ENCODE data around the gene PTCRA. TPM values are rescaled to one million over a fixed set of nuclear protein-coding genes. Genes with fewer than 3 reads are reported as not detected.
"Not testable (repeated sequence)": the region's sequence is repeated elsewhere in the genome, so short reads cannot be mapped to it uniquely, and the experiment has no call there.

The PTCRA gene
- total RNA-seq, 1 donor from 2014 or later = not detected

DNA sequence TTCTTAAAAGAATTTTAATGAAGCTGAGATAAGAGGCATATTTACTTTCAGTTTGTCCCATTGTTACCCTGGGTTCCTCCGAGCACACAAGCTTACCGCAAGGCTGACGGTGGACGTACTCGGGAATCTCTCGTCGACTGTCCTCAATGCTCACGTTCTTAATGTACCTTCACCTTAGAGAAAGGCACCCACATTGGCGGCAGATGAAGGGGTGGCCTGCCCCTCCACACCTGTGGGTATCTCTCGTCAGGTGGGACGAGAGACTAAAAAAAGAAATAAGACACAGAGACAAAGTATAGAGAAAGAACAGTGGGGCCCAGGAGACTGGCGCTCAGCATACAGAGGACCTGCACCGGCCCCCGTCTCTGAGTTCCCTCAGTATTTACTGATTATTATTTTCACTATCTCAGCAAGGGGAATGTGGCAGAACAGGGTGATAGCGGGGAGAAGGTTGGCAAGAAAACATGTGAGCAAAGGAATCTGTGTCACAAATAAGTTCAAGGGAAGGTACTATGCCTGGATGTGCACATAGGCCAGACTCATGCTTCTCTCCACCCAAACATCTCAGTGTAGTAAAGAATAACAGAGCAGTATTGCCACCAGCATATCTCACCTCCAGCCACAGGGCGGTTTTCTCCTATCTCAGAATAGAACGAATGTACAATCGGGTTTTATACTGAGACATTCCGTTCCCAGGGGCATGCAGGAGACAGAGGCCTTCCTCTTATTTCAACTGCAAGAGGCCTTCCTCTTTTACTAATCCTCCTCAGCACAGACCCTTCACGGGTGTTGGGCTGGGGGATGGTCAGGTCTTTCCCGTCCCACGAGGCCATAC is 13.2 kb upstream of the PTCRA start:
- DNase-seq (ENCODE audit: low read depth) = not testable (repeated sequence)

DNA sequence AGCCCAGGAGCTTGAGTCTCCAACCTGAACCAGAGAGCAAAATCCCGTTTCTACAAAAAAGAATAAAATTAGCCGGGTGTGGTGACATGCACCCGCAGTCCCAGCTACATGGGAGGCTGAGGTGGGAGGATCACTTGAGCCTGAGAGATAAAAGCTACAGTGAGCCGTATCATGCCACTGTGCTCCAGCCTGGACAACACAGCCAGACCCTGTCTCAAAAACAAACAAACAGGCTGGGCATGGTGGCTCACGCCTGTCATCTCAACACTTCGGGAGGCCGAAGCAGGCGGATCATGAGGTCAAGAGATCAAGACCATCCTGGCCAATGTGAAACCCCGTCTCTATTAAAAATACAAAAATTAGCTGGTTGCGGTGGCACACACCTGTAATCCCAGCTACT is 11.4 kb upstream of the PTCRA start:
- DNase-seq (ENCODE audit: low read depth) = no peak

DNA sequence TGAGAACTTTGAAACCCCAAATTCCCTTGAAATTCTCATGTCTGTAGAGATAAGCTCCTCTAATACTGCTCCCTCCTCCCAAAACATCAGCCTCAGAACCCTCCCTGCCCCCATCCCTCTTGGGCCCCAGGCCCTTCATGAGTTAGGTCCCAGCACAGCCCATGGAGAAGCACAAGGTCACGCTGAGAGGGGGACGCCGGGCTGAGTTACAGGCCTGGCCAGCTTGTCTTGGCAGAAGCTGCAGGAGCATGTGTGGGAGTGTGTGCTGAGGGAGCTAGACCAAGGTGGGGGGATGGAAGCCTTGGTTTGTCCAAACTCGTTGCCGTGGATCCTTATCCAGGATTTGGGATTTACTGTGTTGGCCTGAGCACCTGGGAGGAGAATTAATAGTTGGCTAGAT is 8.5 kb upstream of the PTCRA start:
- DNase-seq (ENCODE audit: low read depth) = no peak

DNA sequence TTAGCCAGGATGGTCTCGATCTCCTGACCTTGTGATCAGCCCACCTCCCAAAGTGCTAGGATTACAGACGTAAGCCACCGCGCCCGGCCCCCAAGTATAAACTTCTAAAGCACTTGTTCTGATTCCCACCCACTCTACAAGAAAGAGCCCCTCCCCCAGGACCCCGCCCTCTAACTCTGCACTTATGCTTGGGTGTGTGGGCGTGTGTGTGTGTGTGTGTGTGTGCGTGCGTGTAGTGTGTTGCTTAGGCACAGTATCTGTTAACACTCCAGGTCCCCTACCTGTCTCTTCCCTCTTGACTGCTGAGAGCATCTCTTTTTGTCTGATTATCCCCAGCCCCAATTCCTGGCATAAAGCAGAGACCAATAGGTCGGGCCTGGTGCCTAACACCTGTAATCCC is 6.0 kb upstream of the PTCRA start:
- DNase-seq (ENCODE audit: low read depth) = no peak

DNA sequence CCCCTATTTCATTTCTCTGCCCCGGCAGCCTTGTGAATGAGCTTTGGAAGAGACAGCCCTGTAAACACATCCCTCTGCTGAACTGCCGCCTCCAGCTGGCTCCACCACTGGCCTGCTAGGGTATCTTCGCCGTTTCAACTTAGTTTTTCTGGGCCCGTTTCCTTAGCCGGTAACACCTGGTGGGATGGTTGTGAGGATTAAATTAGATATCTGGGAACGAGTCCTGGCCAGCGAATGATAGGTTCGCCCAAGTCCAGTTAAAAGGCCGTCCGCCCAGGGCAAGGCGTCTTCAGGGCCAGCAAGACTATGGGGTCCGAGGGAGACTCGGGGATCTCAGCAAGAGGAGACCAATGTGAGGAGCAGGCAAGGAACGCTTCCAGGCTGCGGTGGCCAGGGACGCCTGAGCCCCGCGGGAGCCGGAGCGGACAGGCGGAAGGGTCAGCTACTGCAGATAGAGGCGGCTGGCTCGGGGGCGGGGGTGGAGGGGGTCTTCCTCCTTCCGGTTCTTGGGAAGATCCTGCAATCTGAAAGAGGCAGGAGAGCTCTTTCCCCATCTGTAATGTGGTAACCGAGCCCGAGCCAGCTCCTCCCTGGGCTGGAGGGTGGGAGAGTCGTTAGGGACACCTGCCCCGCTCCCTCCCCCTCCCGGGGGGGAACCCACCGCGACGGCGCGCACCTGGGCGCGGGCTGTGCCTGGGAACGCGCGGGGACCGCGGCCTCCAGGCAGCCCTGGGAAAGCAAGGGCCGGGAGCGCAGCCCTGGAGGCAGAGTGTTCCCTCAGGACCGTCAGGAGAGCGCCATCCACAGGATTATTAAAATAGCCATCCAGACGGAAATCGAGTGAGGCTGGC is 4.5 kb upstream of the PTCRA start:
- DNase-seq (ENCODE audit: low read depth) = no peak

DNA sequence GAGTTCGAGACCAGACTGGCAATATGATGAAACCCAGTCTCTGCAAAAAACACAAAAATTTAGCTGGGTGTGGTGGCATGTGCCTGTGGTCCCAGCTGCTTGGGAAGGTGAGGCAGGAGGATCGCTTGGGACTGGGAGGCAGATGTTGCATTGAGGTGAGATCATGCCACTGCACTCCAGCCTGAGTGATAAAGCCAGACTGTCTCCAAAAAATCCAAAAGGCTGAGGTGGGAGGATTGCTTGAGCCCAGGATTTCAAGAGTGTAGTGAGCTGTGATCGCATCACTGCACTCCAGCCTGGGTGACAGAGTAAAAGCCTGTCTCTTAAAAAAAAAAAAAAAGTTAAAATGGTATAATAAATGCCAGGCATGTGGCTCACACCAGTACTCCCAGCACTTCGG is 1.3 kb upstream of the PTCRA start:
- DNase-seq (ENCODE audit: low read depth) = no peak

DNA sequence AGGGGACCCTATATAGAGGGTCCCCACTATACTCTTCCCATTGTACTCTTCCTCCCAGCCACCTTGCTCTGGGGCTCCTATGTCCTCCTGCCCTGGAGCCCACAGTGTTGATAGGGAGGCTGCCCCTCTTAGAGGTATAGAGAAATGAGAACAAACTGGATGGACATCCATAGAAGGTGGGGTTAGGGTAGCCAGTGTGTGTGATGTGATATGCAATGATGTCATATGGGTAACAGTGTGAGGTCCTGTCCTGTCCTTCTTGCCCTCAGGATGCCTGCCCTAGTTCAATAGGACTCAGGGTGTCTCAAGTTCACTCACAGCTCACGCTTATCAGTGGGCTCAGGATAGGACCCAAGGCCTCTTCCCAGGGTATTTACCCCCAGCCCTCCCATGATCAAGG is 435 bp downstream of the PTCRA start:
- no peak for DNase-seq (ENCODE audit: low read depth)

DNA sequence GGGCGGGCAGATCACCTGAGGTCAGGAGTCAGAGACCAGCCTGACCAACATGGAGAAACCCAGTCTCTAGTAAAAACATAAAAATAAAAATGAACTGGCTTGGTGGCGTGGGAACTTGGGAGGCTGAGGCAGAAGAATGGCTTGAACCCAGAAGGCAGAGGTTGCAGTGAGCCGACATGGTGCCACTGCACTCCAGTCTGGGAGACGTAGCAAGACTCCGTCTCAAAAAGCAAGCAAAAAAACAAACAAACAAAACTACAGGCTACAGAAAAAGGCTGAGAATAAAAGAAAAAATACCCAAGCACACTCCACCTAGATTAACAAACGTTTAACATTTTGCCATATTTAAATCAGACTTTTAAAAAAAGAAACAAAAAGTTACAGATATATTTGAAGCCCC is 5.9 kb downstream of the PTCRA start:
- no peak for DNase-seq (ENCODE audit: low read depth)

DNA sequence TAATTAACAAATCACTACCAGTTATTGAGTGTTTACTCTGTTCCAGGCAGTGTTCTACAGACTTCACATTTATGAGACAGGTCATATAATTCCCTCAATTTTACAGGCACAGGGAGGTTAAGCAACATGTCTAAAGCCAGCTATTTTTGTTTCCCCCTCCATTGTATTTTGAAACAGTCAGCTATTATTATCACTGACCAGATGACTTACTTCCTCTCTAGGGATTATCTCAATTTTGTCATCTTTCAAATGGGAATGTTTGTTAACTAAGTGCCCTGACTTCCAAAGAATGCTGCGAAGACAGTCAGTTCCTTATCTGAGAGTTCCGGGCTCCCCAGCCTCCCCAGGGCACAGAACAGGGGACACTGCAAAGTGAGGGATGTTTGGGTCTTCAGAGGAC is 7.8 kb downstream of the PTCRA start:
- no peak for DNase-seq (ENCODE audit: low read depth)

DNA sequence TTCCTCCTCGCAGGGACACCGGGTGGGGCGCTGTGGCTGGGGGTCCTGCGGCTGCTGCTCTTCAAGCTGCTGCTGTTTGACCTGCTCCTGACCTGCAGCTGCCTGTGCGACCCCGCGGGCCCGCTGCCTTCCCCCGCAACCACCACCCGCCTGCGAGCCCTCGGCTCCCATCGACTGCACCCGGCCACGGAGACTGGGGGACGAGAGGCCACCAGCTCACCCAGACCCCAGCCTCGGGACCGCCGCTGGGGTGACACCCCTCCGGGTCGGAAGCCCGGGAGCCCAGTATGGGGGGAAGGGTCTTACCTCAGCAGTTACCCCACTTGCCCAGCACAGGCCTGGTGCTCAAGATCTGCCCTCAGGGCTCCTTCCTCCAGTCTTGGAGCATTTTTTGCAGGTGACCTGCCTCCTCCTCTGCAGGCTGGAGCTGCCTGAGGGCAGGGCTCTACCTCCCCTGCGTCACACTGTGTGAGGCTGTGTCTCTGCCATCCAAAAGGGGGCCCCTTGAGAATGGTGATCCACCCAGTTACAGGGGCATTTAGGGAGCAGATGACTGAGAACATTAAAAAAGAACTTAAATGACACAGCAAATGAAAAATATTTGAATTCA is 9.5 kb downstream of the PTCRA start:
- no peak for DNase-seq (ENCODE audit: low read depth)

DNA sequence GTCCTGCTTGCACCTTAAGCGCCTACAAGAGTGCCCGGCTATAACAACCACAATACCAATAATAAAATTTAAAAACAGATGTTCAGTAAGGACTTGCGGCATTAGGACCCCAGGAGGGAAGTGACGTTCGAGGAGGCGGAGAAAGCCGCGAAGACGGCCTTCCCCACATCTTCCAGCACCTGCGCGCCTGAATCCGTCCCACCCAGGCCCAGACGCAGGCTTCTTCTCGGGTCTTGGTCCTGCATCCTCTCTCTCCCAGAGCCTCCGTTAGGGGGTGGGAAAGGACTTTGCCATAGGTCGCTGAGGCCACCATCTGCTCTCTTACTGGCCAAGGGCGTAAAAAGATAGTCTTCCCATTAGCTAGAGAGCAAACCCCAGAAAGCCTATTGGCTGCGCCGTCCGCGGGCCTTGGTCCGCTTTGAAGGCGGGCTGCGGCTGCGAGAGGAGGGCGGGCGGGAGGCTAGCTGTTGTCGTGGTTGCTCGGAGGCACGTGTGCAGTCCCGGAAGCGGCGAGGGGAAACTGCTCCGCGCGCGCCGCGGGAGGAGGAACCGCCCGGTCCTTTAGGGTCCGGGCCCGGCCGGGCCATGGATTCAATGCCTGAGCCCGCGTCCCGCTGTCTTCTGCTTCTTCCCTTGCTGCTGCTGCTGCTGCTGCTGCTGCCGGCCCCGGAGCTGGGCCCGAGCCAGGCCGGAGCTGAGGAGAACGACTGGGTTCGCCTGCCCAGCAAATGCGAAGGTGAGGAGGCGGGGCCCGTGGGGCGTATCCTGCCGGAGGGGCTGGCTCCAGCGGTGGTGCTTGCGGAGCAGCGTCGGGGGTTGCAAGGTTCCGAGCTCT is 13.3 kb downstream of the PTCRA start, which contains the start of gene CNPY3:
TSS of gene CNPY3 (plus strand) at position 495 of the 835 bp plus-strand sequence. CDS start at position 586, 91 bp downstream.
- DNase-seq (ENCODE audit: low read depth) = peak; percentile 97

DNA sequence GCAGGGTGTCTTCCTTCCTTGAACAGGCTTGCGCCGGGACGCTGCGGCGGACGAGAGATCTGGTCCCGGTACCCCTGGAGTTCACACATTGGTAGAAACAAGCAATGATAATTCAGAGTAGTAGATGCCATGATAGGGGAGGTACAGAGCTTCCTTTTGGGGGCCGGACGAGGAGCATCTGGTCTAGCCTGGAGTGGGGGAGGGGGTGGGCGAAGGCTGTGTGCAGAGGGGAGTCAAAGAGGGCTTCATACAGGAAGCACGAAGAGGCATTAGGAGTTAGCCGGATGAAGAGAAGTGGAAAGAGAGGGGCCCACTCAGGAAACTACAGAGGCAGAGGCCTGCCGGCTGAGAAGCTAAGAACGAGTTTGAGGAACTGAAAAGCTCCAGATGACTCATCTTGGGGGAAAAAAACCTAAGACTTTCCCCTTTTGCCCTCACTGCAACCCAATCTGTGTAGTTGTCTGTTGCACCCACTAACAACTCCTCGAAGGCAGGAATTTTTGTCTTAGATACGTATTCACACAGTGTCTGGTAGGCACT is 14.0 kb downstream of the PTCRA start:
- DNase-seq (ENCODE audit: low read depth) = peak; percentile 69

DNA sequence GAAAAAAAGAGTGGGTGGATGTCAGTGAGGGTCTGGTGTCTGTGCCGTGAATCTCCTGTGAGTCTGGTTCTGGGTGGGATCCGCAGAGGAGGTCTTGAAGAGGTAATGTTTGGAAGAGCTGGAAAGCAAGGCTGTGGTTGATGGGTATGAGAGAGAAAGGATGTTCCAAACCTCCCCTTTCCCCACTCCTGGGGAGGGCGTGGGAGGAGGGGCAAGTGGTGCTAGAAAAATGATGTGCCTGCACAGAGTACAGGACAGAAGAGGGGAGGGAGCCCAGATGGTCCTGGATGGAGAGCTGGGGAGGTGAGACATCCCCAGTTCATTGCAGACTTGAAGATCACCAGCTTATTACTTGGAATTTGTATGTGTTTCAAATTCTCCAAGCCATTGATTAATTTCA is 16.6 kb downstream of the PTCRA start:
- no peak for DNase-seq (ENCODE audit: low read depth)

DNA sequence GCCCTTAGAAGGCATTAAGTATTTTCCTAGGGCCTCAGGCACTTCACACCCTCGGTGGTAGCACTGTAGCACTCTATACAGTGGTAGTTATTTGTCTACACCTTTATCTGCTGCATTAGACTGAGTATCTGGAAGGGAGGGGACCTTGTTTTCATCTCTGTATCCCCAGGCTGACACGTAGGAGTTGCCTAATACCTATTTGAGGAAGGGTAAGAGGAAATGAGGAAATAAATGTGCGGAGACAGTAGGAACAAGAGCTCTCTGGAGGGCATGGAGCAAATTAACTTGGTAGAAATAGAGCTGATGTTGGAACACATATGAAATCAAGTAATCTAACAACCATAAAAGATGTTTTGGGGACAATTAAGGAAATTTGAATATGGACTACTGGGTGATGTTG is 17.4 kb downstream of the PTCRA start:
- DNase-seq (ENCODE audit: low read depth) = no peak

DNA sequence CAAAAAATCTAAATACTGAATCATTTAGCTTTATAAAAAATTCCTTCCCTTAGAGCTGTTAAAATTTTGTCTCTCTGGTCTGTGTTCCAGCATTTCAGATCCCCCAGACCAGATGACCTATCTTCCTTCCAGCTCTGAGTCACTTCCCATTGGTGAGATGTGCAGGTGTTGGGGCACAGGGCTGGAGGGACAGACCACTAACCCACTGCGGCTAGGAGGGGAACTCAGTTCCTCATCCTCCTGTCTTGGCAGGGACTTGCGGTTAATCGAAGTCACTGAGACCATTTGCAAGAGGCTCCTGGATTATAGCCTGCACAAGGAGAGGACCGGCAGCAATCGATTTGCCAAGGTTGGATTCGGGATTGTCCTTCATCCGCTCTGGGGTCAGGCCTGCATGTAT is 19.5 kb downstream of the PTCRA start:
- DNase-seq (ENCODE audit: low read depth) = no peak

DNA sequence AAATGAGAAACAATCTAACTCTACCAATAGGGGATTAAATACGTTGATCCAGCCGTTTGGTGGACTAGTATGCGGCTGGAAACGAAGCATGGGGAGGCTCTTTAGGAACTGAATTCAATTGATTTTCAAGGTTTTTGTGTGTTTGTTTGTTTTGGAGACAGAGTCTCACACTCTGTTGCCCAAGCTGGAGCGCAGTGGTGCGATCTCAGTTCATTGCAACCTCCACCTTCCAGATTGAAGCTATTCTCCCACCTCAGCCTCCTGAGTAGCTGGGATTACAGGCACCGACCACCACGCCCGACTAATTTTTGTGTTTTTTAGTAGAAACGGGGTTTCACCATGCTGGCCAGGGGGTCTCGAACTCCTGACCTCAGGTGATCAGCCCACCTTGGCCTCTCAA is 20.5 kb downstream of the PTCRA start:
- no peak for DNase-seq (ENCODE audit: low read depth)

DNA sequence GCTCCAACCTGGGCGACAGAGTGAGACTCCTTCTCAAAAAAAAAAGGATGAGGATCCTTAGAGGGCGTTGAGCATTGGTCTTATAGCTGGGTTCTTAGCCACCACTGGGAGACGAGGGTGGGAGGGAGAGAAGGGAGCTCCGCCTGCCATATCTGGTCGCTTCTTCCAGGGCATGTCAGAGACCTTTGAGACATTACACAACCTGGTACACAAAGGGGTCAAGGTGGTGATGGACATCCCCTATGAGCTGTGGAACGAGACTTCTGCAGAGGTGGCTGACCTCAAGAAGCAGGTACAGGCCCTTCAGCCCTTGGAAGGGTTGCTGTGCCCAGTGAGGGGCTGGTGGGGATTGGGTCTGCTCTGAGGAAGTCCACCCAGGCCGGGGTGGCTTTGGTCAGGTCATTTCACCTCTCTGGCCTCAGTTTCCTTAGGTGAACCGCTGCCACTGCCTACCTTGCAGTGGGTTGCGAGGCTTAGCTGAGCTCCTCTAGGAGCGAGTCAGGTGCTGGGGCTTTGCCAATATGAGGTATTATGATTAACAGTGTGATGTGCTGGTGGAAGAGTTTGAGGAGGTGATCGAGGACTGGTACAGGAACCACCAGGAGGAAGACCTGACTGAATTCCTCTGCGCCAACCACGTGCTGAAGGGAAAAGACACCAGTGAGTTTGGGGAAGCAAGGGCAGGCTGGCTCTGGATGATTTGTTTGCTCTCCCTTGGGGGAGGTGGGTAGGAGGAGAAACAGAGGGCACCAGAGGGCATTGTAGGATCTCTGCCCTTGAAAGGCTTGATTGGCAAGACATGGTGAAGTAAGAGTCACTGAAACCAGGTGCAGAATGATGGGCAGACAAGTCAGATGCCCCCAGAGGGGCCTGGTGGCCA is 21.9 kb downstream of the PTCRA start:
- DNase-seq (ENCODE audit: low read depth) = no peak

DNA sequence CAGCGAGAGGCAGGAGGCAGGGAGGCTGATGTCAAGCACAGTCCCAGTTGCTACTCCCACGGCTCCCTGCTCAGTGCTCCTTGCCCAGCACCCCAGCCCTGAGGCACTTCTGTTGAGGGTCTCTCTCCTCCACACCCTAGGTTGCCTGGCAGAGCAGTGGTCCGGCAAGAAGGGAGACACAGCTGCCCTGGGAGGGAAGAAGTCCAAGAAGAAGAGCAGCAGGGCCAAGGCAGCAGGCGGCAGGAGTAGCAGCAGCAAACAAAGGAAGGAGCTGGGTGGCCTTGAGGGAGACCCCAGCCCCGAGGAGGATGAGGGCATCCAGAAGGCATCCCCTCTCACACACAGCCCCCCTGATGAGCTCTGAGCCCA is 22.6 kb downstream of the PTCRA start:
- DNase-seq (ENCODE audit: low read depth) = no peak

DNA sequence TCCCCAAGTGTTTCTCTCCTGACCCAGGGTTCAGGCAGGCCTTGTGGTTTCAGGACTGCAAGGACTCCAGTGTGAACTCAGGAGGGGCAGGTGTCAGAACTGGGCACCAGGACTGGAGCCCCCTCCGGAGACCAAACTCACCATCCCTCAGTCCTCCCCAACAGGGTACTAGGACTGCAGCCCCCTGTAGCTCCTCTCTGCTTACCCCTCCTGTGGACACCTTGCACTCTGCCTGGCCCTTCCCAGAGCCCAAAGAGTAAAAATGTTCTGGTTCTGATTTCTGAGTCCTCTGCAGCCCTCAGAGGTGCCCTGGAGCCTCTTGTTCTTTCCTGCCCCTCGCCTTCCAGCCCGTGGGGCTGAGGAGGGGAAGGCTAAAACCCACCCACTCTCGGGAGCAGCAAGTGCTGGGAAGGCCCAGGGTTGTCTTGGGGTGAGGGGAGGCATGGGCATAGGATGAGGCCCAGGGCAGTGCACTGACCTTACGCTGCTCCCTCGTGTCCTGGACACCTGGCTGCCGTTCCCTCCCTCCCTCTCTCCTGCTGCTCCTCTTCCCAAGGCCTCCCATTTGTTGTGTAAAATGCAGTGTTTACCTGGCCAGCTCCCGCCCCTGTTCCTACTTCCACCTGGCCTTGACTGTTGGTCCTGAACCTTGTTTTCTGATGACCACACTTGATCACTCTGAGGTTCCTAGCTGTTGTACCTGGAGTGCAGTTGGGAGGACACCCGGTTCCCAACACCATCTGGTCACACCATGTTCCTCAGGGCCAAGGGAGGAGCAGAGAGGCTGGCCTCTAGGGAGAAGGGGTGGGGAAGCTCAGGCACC is 23.3 kb downstream of the PTCRA start:
- DNase-seq (ENCODE audit: low read depth) = no peak

DNA sequence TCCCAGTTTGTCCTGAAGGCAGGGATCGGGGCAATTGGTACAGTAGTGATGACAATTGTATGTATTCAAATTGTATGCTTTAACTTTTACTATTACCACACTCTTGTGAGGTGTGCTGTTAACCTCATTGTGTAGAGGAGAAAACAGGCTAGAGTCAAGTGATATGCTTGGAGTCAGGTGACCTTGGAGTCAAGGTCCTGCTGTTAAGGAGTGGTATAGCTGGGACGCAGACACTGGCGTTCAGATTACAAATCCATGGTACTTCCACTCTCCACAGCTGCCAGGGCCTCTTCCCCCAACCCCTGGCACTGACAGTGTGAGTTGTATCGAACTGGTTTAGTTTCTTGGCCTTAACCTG is 23.9 kb downstream of the PTCRA start:
- DNase-seq (ENCODE audit: low read depth) = no peak
